HCT116 (cell line): ENCODE measurements around the gene PLCL2. TPM values are rescaled to one million over a fixed set of nuclear protein-coding genes. Genes with fewer than 3 reads are reported as not detected.

Source experiments
- ATAC-seq: fragments of 200-7000 bp; cut with Tn5 transposase; 2 replicates; pipeline ENCODE4 v1.9.1; 2020; ENCODE audit warnings: mild to moderate bottlenecking, moderate library complexity
- BruUV-seq: library from RNA; stranded (reverse); fragments of 400-500 nt; replicated peaks from 2 replicates; lab custom pipeline; 2021; lab: Mats Ljungman, UMichigan
- CTCF ChIA-PET: fragments of 300-600 bp; sonication (Branson Sonifier 250); formaldehyde crosslinking; loops from one replicate; lab custom pipeline; 2021; ENCODE audit warnings: antibody characterized with exemption; lab: Charles Lee
- POLR2A ChIA-PET: fragments of 300-600, 350-600 bp; sonication (Branson Sonifier 250); formaldehyde crosslinking; loops from one replicate; lab custom pipeline; 2021; ENCODE audit warnings: antibody characterized with exemption; lab: Charles Lee
- RAD21 ChIA-PET, 2 experiments: fragments of 300-600 bp; sonication (Branson Sonifier 250); formaldehyde crosslinking; loops; one replicate each; lab custom pipeline; 2023; ENCODE audit warnings: low total read pairs in 2 of 2; ENCODE audit not compliant: uncharacterized antibody in 2 of 2, unreplicated experiment in 2 of 2, low non-redundant PET in 1 of 2; lab: Charles Lee
- DNase-seq: peaks from one replicate; pipeline ENCODE4 v3.0.0-alpha.2; 2010; ENCODE audit warnings: low read depth, low spot score
- H2AFZ ChIP-seq: fragments of 200-600 bp; shearing (Covaris generic), sonication (generic); 2 replicates; pipeline ENCODE4 v1.6.1; 2017; ENCODE audit warnings: low read depth, mixed run types, mixed read lengths, antibody characterized with exemption, low read length; ENCODE audit not compliant: poor library complexity, severe bottlenecking
- H3K27ac ChIP-seq: 2 replicates; pipeline ENCODE4 v1.5.1; 2012; ENCODE audit warnings: low read depth, low read length
- H3K27me3 ChIP-seq: fragments of 200-600 bp; sonication (generic); 2 replicates; pipeline ENCODE4 v1.6.1; 2016; ENCODE audit warnings: mixed run types, low read length, mixed read lengths; ENCODE audit not compliant: insufficient read depth
- H3K36me3 ChIP-seq, 2 experiments: fragments of 200-500 bp in 1 of 2; fragments of 200-600 bp in 1 of 2; sonication (Bioruptor generic) in 1 of 2; sonication (generic) in 1 of 2; 2 replicates each; pipeline versions ENCODE4 v1.5.1 to v1.6.1; 2014 to 2016; ENCODE audit warnings: low read length in 2 of 2, inconsistent platforms in 1 of 2, mixed read lengths in 1 of 2, mixed run types in 1 of 2; ENCODE audit not compliant: insufficient read depth in 2 of 2, control insufficient read depth in 1 of 2
- H3K4me1 ChIP-seq, 2 experiments: fragments of 200-600 bp in 1 of 2; sonication (generic) in 1 of 2; 2 replicates each; pipeline versions ENCODE4 v1.5.1 to v1.6.1; 2012 to 2017; ENCODE audit warnings: low read length in 2 of 2, inconsistent platforms in 1 of 2, mild to moderate bottlenecking in 1 of 2, mixed read lengths in 1 of 2, mixed run types in 1 of 2, moderate library complexity in 1 of 2; ENCODE audit not compliant: insufficient read depth in 2 of 2, control insufficient read depth in 1 of 2
- H3K4me2 ChIP-seq: fragments of 200-600 bp; sonication (generic); 2 replicates; pipeline ENCODE4 v1.6.1; 2017; ENCODE audit warnings: mixed run types, low read length, mixed read lengths
- H3K4me3 ChIP-seq, 2 experiments: fragments of 200-600 bp in 1 of 2; sonication (generic) in 1 of 2; replicated peaks in 1 of 2; 2 replicates each; pipeline ENCODE4 v1.5.1; 2011 to 2016; ENCODE audit warnings: low read length in 2 of 2, control low read depth in 1 of 2, low read depth in 1 of 2, mild to moderate bottlenecking in 1 of 2, mixed read lengths in 1 of 2, mixed run types in 1 of 2
- H3K79me2 ChIP-seq: fragments of 200-600 bp; sonication (generic); 2 replicates; pipeline ENCODE4 v1.6.1; 2017; ENCODE audit warnings: mild to moderate bottlenecking, mixed run types, low read length, moderate library complexity, mixed read lengths; ENCODE audit not compliant: insufficient read depth
- H3K9ac ChIP-seq: fragments of 200-600 bp; sonication (generic); 2 replicates; pipeline ENCODE4 v1.6.1; 2016; ENCODE audit warnings: low read length, mixed read lengths
- H3K9me2 ChIP-seq: fragments of 200-600 bp; sonication (generic), shearing (Covaris generic); 2 replicates; pipeline ENCODE4 v1.6.1; 2017; ENCODE audit warnings: mixed run types, mild to moderate bottlenecking, moderate library complexity; ENCODE audit not compliant: insufficient read depth
- H3K9me3 ChIP-seq, 2 experiments: fragments of 200-500 bp in 1 of 2; fragments of 200-600 bp in 1 of 2; sonication (Bioruptor generic) in 1 of 2; sonication (generic) in 1 of 2; 2 replicates each; pipeline ENCODE4 v1.6.1; 2014 to 2017; ENCODE audit warnings: low read length in 2 of 2, mixed read lengths in 2 of 2, inconsistent platforms in 1 of 2, low read depth in 1 of 2, mild to moderate bottlenecking in 1 of 2, mixed run types in 1 of 2, moderate library complexity in 1 of 2; ENCODE audit not compliant: control insufficient read depth in 1 of 2, insufficient read depth in 1 of 2
- H4K20me1 ChIP-seq: fragments of 200-600 bp; sonication (generic), shearing (Covaris generic); 2 replicates; pipeline ENCODE4 v1.6.1; 2017; ENCODE audit warnings: mixed run types, mild to moderate bottlenecking, moderate library complexity; ENCODE audit not compliant: insufficient read depth
- ATF3 ChIP-seq: IDR thresholded peaks from 2 replicates; pipeline ENCODE4 v1.6.1; 2012
- EGR1 ChIP-seq: IDR thresholded peaks from 2 replicates; pipeline ENCODE4 v1.6.1; 2012; ENCODE audit warnings: low read depth
- EZH2 ChIP-seq: fragments of 200-600 bp; sonication (generic); IDR thresholded peaks from 2 replicates; pipeline ENCODE4 v1.6.1; 2017; ENCODE audit warnings: antibody characterized with exemption, mixed run types
- FOSL1 ChIP-seq: IDR thresholded peaks from 2 replicates; pipeline ENCODE4 v1.6.1; 2012; ENCODE audit warnings: low read depth
- MAX ChIP-seq: IDR thresholded peaks from 2 replicates; pipeline ENCODE4 v1.6.1; 2012
- SRF ChIP-seq: IDR thresholded peaks from 2 replicates; pipeline ENCODE4 v1.6.1; 2012; ENCODE audit warnings: low read depth
- intact Hi-C: fragments of 100-400 bp; cut with micrococcal nuclease; formaldehyde crosslinking; loops from 2 replicates; pipeline ENCODE4 v1.10.0; 2022
- total RNA-seq: library from RNA; stranded (reverse); gene quantifications from one replicate; pipeline ENCODE4 v1.2.1, GENCODE V29; 2021; ENCODE audit not compliant: unreplicated experiment

The PLCL2 gene
- total RNA-seq, 1 experiment from 2014 or later = 2.2 TPM

GRCh38 chr3:16838561-16838960 lies 46.2 kb upstream of the PLCL2 start:
- H2AFZ ChIP-seq = no peak overlapping the region
- intact Hi-C loops = no loop called here
- H3K4me3 ChIP-seq = no peak overlapping the region
- BruUV-seq = no TSS peak
- no peak overlapping the region for H3K9ac ChIP-seq
- H4K20me1 ChIP-seq = no peaks in the 10 kb centered on the region
- DNase-seq (no peak), ATAC-seq (no peak)
- H3K9me3 ChIP-seq = no peaks in the 10 kb centered on the region
- no peaks in the 10 kb centered on the region for H3K79me2 ChIP-seq
- POLR2A ChIA-PET = no interaction called here
- H3K4me1 ChIP-seq = no peaks in the 10 kb centered on the region
- H3K36me3 ChIP-seq = no peaks in the 10 kb centered on the region
- CTCF ChIA-PET = no interaction called here
- H3K27ac ChIP-seq = no peak overlapping the region
- no peak overlapping the region for H3K4me2 ChIP-seq
- no peaks in the 10 kb centered on the region for H3K9me2 ChIP-seq
- TF ChIP-seq MAX = no peak
- TF ChIP-seq ATF3 = no peak
- TF ChIP-seq EGR1 = no peak
- TF ChIP-seq FOSL1 = no peak
- no peak for TF ChIP-seq SRF
- H3K27me3 ChIP-seq = no peaks in the 10 kb centered on the region
- RAD21 ChIA-PET = no interaction called here

GRCh38 chr3:16839271-16840100 lies 45.3 kb upstream of the PLCL2 start:
- intact Hi-C loops = no loop called here
- Histone ChIP-seq H4K20me1 (no peaks in the 10 kb centered on the region), H3K9me2 (no peaks in the 10 kb centered on the region), H3K9ac (no peak overlapping the region), H3K4me3 (no peak overlapping the region), H3K9me3 (no peaks in the 10 kb centered on the region), H3K4me2 (no peak overlapping the region), H3K4me1 (no peaks in the 10 kb centered on the region), H3K27me3 (no peaks in the 10 kb centered on the region), H3K36me3 (no peaks in the 10 kb centered on the region), H2AFZ (no peak overlapping the region), H3K79me2 (no peaks in the 10 kb centered on the region), H3K27ac (no peak overlapping the region)
- no TSS peak for BruUV-seq
- no peak for TF ChIP-seq EZH2
- ATAC-seq (no peak), DNase-seq (no peak)
- RAD21 ChIA-PET = no interaction called here
- CTCF ChIA-PET = no interaction called here
- POLR2A ChIA-PET = no interaction called here
